Measurements from ENCODE around the gene NTNG2.

- TF ChIP-seq CTCF (IDR thresholded peaks at IDR 0.05) = no peak
- no peak for TF ChIP-seq EP300 (IDR thresholded peaks at IDR 0.05)
- TF ChIP-seq POLR2AphosphoS5 (IDR thresholded peaks at IDR 0.05) = no peak
These were observed 9.6 kb upstream of the NTNG2 start for GRCh38 chr9:132152231-132152630.
